HG03342 (cell line): ENCODE data around the gene CDX1.

Experiments used
- ATAC-seq: cut with Tn5 transposase; IDR thresholded peaks from one replicate; pipeline ENCODE4 v1.9.1; 2021; ENCODE audit warnings: mild to moderate bottlenecking, moderate library complexity; ENCODE audit not compliant: unreplicated experiment

CDX1 gene

GRCh38 chr5:150203832-150204589 is 37.4 kb downstream of the CDX1 start:
- ATAC-seq: no peak

- ATAC-seq: no peak
Measured at GRCh38 chr5:150204590-150204960, 38.0 kb downstream of the CDX1 start.

- no peak for ATAC-seq
Measured at GRCh38 chr5:150206098-150206778, 39.7 kb downstream of the CDX1 start.

- no peak for ATAC-seq
Measured at GRCh38 chr5:150206779-150207115, 40.2 kb downstream of the CDX1 start.

- no peak for ATAC-seq
Measured at GRCh38 chr5:150208187-150209098, 41.9 kb downstream of the CDX1 start.

GRCh38 chr5:150209099-150209635 is 42.6 kb downstream of the CDX1 start:
- ATAC-seq: no peak

GRCh38 chr5:150210644-150211043 is 44.1 kb downstream of the CDX1 start:
- ATAC-seq: no peak

GRCh38 chr5:150211156-150212030 is 44.8 kb downstream of the CDX1 start:
- no peak for ATAC-seq

- no peak for ATAC-seq
Measured at GRCh38 chr5:150213530-150213929, 47.0 kb downstream of the CDX1 start.

- ATAC-seq: no peak
Measured at GRCh38 chr5:150214289-150214688, 47.7 kb downstream of the CDX1 start.

GRCh38 chr5:150215979-150216944 is 49.7 kb downstream of the CDX1 start:
- no peak for ATAC-seq

- ATAC-seq: no peak
Measured at GRCh38 chr5:150217038-150217437, 50.5 kb downstream of the CDX1 start.

GRCh38 chr5:150217873-150218692 is 51.5 kb downstream of the CDX1 start:
- peak; percentile 90 for ATAC-seq

- no peak for ATAC-seq
Measured at GRCh38 chr5:150218693-150219035, 52.1 kb downstream of the CDX1 start.

- no peak for ATAC-seq
Measured at GRCh38 chr5:150219142-150219541, 52.6 kb downstream of the CDX1 start.

- ATAC-seq: no peak
Measured at GRCh38 chr5:150219861-150220260, 53.3 kb downstream of the CDX1 start.

- ATAC-seq: no peak
Measured at GRCh38 chr5:150221471-150221870, 54.9 kb downstream of the CDX1 start.

- ATAC-seq: no peak
Measured at GRCh38 chr5:150222906-150223305, 56.3 kb downstream of the CDX1 start.
